Right lobe of liver (tissue), 4 donors: Measurements from ENCODE around the gene SLAMF8.

Experiments used
- CTCF ChIP-seq, 4 donors: fragments of 200-600 bp in 3 of 4; fragments of 450-650 bp in 1 of 4; IDR thresholded peaks; one replicate each; pipeline versions ENCODE4 v1.5.1 to v1.8.0; 2016 to 2022; ENCODE audit warnings: antibody characterized with exemption in 4 of 4, mild to moderate bottlenecking in 2 of 4
- POLR2A ChIP-seq: fragments of 450-650 bp; IDR thresholded peaks from one replicate; pipeline ENCODE4 v1.6.1; 2017; ENCODE audit warnings: antibody characterized with exemption, mild to moderate bottlenecking
- donor health status: DM: no; HTN: no; CAD: no.
- donor health status: DM: no; HTN: no; CAD: no.
- donor health status: DM: no; HTN: yes; CAD: no.

GRCh38 chr1:159839116-159839849 is 12.6 kb downstream of the SLAMF8 start:
- TF ChIP-seq CTCF (IDR thresholded peaks at IDR 0.05) (no peak), POLR2A (no peak)
